HG03045 (cell line): Measurements from ENCODE around the gene TNPO2.

Experiments used
- ATAC-seq: cut with Tn5 transposase; IDR thresholded peaks from one replicate; pipeline ENCODE4 v1.9.1; 2021; ENCODE audit warnings: mild to moderate bottlenecking, moderate library complexity; ENCODE audit not compliant: unreplicated experiment

Gene TNPO2

GRCh38 chr19:12652219-12652618 is 71.5 kb downstream of the TNPO2 start:
- ATAC-seq, result no peak

- no peak for ATAC-seq
Measured at GRCh38 chr19:12649941-12650340, 73.8 kb downstream of the TNPO2 start.
